ENCODE results near the gene GIGYF2.

- TF ChIP-seq YY1 (IDR thresholded peaks at IDR 0.05; ENCODE audit: insufficient read depth, insufficient read length) = no peak
- TF ChIP-seq ZNF274 (IDR thresholded peaks at IDR 0.05; ENCODE audit: low read depth, low read length) = no peak
- no peak for TF ChIP-seq SUZ12 (IDR thresholded peaks at IDR 0.05; ENCODE audit: extremely low read depth, insufficient read depth, insufficient read length)
Measured at GRCh38 chr2:232835687-232836208, 138.6 kb downstream of the GIGYF2 start.
